Esophagus squamous epithelium (tissue), 5 donors: ENCODE data around the gene TAOK3. TPM values are rescaled to one million over a fixed set of nuclear protein-coding genes. Genes with fewer than 3 reads are reported as not detected.

Experiments used
- DNase-seq: peaks from one replicate; lab custom pipeline; 2025; lab: John Stamatoyannopoulos, UW
- H3K27ac ChIP-seq, 4 donors: fragments of 200-600 bp; sonication (generic); one replicate each; pipeline ENCODE4 v1.5.1; 2016 to 2019; ENCODE audit warnings: mild to moderate bottlenecking in 1 of 4
- H3K27me3 ChIP-seq, 4 donors: fragments of 200-600 bp; sonication (generic); 1 replicate in 3 of 4; 2 replicates in 1 of 4; pipeline versions ENCODE4 v1.5.1 to v1.6.0; 2017 to 2021; ENCODE audit warnings: antibody characterized with exemption in 1 of 4
- H3K36me3 ChIP-seq, 3 donors: fragments of 200-600 bp; sonication (generic); one replicate each; pipeline ENCODE4 v1.5.1; 2016 to 2019
- H3K4me1 ChIP-seq, 3 donors: fragments of 200-600 bp; sonication (generic); one replicate each; pipeline ENCODE4 v1.5.1; 2017 to 2019
- H3K4me3 ChIP-seq, 4 donors: fragments of 200-600 bp; sonication (generic); 1 replicate in 3 of 4; 2 replicates in 1 of 4; pipeline ENCODE4 v1.5.1; 2016 to 2019; ENCODE audit warnings: mild to moderate bottlenecking in 2 of 4, moderate library complexity in 1 of 4
- H3K9me3 ChIP-seq, 3 donors: fragments of 200-600 bp; sonication (generic); one replicate each; pipeline ENCODE4 v1.5.1; 2016 to 2019
- CTCF ChIP-seq, 6 experiments: fragments of 450-650 bp in 4 of 6; fragments of 200-600 bp in 2 of 6; sonication (generic) in 2 of 6; IDR thresholded peaks; one replicate each; pipeline ENCODE4 v1.5.1; 2016 to 2019; ENCODE audit warnings: antibody characterized with exemption in 6 of 6, mild to moderate bottlenecking in 4 of 6, moderate library complexity in 4 of 6
- POLR2A ChIP-seq, 4 donors: fragments of 450-650 bp; IDR thresholded peaks; one replicate each; pipeline ENCODE4 v1.6.1; 2017; ENCODE audit warnings: antibody characterized with exemption in 4 of 4, mild to moderate bottlenecking in 4 of 4, moderate library complexity in 3 of 4
- whole genome bisulfite sequencing, 2 donors: methylation state at CpG; one replicate each; pipeline ENCODE4 v1.1.5; 2018; 5-methylcytosine and 5-hydroxymethylcytosine counted together
- intact Hi-C: fragments of 100-400 bp; cut with DNase I; formaldehyde crosslinking; loops from one replicate; pipeline ENCODE4 v1.15.0; 2022
- total RNA-seq, 4 donors: library from RNA; depleted of rRNA; stranded (reverse); fragments of >200 nt; gene quantifications; one replicate each; pipeline ENCODE4 v1.1.0, GENCODE V29; 2016
- donor health status: DM: yes; HTN: yes; CAD: no.

Gene TAOK3
- total RNA-seq, 4 donors from 2014 or later = 13.7 to 27.7 (median 21.1) TPM

GRCh38 chr12:118307069-118307954 lies 65.4 kb downstream of the TAOK3 start:
- Histone ChIP-seq H3K4me1 (peaks cover 0 to 24% (median 9%) of the 10 kb centered on the region in 3 donors), H3K27ac (peak overlapping the region in 2 of 4 donors; percentile 36 to 65), H3K36me3 (no peaks in the 10 kb centered on the region), H3K27me3 (no peaks in the 10 kb centered on the region), H3K4me3 (peak overlapping the region in 1 of 4 donors; percentile 46), H3K9me3 (no peaks in the 10 kb centered on the region)
- intact Hi-C loops = no loop called here
- TF ChIP-seq CTCF (IDR thresholded peaks at IDR 0.05) (no peak), POLR2A (IDR thresholded peaks at IDR 0.05) (no peak)
- DNase-seq = no peak
- 33 to 48% methylated on average over 8 of the region's 8 CpGs for whole genome bisulfite sequencing, 2 donors

- H3K4me3 ChIP-seq = no peak overlapping the region
- WGBS, 2 donors = 54 to 62% methylated on average over 4 of the region's 4 CpGs
Measured at GRCh38 chr12:118304093-118304492, 68.6 kb downstream of the TAOK3 start.

GRCh38 chr12:118302053-118302452 lies 70.7 kb downstream of the TAOK3 start:
- Histone ChIP-seq H3K27ac (no peak overlapping the region), H3K27me3 (no peaks in the 10 kb centered on the region), H3K9me3 (no peaks in the 10 kb centered on the region), H3K4me3 (no peak overlapping the region), H3K36me3 (no peaks in the 10 kb centered on the region), H3K4me1 (peaks cover 0 to 12% (median 0%) of the 10 kb centered on the region in 3 donors)
- TF ChIP-seq POLR2A (IDR thresholded peaks at IDR 0.05) (no peak), CTCF (IDR thresholded peaks at IDR 0.05) (no peak)
- DNase-seq = no peak
- intact Hi-C loops = no loop called here

More at GRCh38 chr12:118304093-118304492, 68.6 kb downstream of the TAOK3 start:
- no peak for TF ChIP-seq CTCF (IDR thresholded peaks at IDR 0.05)
- no peak for TF ChIP-seq POLR2A (IDR thresholded peaks at IDR 0.05)
- Histone ChIP-seq H3K27ac (no peak overlapping the region), H3K9me3 (no peaks in the 10 kb centered on the region), H3K4me1 (peaks cover 0 to 25% (median 9%) of the 10 kb centered on the region in 3 donors), H3K36me3 (no peaks in the 10 kb centered on the region), H3K27me3 (no peaks in the 10 kb centered on the region)
- DNase-seq = no peak
- intact Hi-C loops = no loop called here

- Histone ChIP-seq H3K27me3 (no peaks in the 10 kb centered on the region), H3K4me3 (no peak overlapping the region), H3K9me3 (no peaks in the 10 kb centered on the region), H3K4me1 (peaks cover 0 to 7% (median 0%) of the 10 kb centered on the region in 3 donors), H3K36me3 (no peaks in the 10 kb centered on the region), H3K27ac (no peak overlapping the region)
- 59 to 65% methylated on average over 5 of the region's 5 CpGs for WGBS, 2 donors
- TF ChIP-seq POLR2A (IDR thresholded peaks at IDR 0.05) (no peak), CTCF (IDR thresholded peaks at IDR 0.05) (no peak)
- intact Hi-C loops = no loop called here
- no peak for DNase-seq
Measured at GRCh38 chr12:118299791-118300460, 72.8 kb downstream of the TAOK3 start.

GRCh38 chr12:118297284-118297683 lies 75.4 kb downstream of the TAOK3 start:
- Histone ChIP-seq H3K27me3 (no peaks in the 10 kb centered on the region), H3K4me3 (no peak overlapping the region), H3K4me1 (peaks cover 0 to 4% (median 0%) of the 10 kb centered on the region in 3 donors), H3K9me3 (no peaks in the 10 kb centered on the region), H3K27ac (no peak overlapping the region), H3K36me3 (peaks cover 0 to 17% (median 0%) of the 10 kb centered on the region in 3 donors)
- no peak for DNase-seq
- WGBS, 2 donors = 93% methylated on average over 2 of the region's 2 CpGs
- intact Hi-C loops = no loop called here
- TF ChIP-seq POLR2A (IDR thresholded peaks at IDR 0.05) (no peak), CTCF (IDR thresholded peaks at IDR 0.05) (no peak)
